Measurements from ENCODE around the gene SLC6A18. TPM values are rescaled to one million over a fixed set of nuclear protein-coding genes. Genes with fewer than 3 reads are reported as not detected.
A peak's percentile ranks its signal among the peaks of the same experiment; 100 is the strongest.
"Not testable (repeated sequence)": the region's sequence is repeated elsewhere in the genome, so short reads cannot be mapped to it uniquely, and the experiment has no call there.

The SLC6A18 gene
- polyA plus RNA-seq, 6 donors from 2014 or later, result not detected

- ATAC-seq (ENCODE audit: low read depth in 2 of 2) (no peak), DNase-seq (no peak)
- Mint-ChIP-seq H3K27me3 (no peaks in the 10 kb centered on the region), H3K9me3 (peaks cover 0 to 5% (median 0%) of the 10 kb centered on the region in 7 donors), H3K36me3 (no peaks in the 10 kb centered on the region), H3K4me1 (no peaks in the 10 kb centered on the region), H3K27ac (no peak overlapping the region), H3K4me3 (no peak overlapping the region)
Measured at GRCh38 chr5:1279443-1280151, 54.4 kb downstream of the SLC6A18 start.

DNA sequence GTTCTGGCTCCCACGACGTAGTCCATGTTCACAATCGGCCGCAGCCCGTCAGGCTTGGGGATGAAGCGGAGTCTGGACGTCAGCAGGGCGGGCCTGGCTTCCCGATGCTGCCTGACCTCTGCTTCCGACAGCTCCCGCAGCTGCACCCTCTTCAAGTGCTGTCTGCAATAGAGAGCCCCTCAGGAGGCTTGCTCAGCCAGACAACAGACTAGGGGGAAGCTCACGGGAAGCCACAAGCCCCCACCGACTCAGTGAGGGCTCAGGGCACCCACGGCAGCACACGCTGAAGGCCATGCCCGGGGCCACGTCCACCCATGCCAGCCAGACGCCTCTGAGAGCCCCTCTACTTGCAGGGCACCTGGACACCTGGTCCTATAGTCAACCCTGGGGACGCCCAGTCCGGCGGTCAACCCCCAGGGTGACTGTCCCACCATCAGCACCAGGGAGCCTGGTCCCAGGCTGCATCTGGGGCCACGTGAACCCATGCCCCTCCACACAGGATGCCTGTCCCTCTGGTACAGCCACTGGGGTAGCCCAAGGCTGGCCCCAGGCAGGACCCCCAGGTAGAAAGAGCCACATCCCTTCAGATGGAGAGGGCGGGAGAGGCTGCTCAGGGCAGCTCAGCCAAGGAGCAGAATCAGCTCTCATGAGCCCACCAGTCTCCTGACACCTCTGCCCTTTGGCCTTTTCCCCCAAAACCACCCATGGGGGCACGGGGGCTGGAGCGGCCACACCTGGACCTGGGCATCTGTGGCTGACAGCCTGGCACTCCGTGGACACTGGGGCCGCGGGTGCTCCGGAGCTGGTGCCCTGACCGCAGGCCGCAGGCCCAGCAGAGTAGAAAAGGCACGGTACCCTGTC, 55.2 kb downstream of the SLC6A18 start:
- ATAC-seq (ENCODE audit: low read depth in 2 of 2) (no peak), DNase-seq (no peak)
- H3K36me3 Mint-ChIP-seq, result no peaks in the 10 kb centered on the region
- H3K27me3 Mint-ChIP-seq, result no peaks in the 10 kb centered on the region
- H3K4me1 Mint-ChIP-seq, result no peaks in the 10 kb centered on the region
- H3K4me3 Mint-ChIP-seq, result peak overlapping the region in 1 of 8 donors; percentile 29
- H3K9me3 Mint-ChIP-seq, result peaks cover 0 to 5% (median 0%) of the 10 kb centered on the region in 7 donors
- H3K27ac Mint-ChIP-seq, result peak overlapping the region in 1 of 6 donors; percentile 63

DNA sequence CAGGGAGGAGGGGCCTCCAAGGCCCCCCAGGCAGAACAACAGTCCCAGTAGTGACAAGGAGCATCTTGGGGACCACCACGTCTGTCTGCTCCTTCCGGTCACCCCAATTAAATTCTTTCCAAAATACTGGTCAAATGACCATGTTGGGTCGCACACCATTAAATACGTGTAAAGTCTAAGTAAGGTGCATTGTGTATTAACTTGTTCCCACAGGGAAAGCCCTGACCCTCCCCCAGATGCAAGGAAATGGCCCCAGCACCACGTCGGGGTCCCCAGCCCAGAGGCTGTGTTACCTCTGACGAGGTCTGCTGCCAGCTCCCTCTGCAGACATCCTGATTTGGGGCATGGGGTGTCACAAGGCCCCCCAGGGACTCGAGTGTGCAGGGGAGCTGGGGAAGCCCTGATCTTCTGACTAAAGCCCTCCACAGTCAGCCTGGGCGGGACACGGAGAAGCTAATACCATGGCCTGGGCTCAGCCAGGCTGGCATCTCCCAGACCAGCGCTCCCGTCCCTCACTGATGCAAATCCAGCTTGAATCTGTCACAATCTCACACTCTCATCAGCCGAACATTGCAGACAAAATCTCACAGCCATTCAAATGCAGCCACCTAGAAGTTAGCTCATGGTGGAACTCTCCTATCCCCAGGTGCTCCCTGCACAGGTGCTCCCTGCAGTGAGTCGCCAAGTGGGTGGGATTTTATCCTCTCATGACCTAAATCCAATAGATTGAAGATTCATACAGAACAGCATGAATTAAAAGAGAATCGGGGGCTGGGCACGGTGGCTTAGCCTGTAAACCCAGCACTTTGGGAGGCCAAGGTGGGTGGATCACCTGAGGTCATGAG, 56.1 kb downstream of the SLC6A18 start:
- H3K4me3 Mint-ChIP-seq, result no peak overlapping the region
- H3K4me1 Mint-ChIP-seq, result no peaks in the 10 kb centered on the region
- no peaks in the 10 kb centered on the region for H3K27me3 Mint-ChIP-seq
- H3K9me3 Mint-ChIP-seq, result peaks cover 0 to 5% (median 0%) of the 10 kb centered on the region in 7 donors
- no peak for ATAC-seq (ENCODE audit: low read depth in 2 of 2)
- no peak for DNase-seq
- no peak overlapping the region for H3K27ac Mint-ChIP-seq
- H3K36me3 Mint-ChIP-seq, result no peaks in the 10 kb centered on the region

- no peak overlapping the region for H3K4me3 Mint-ChIP-seq
- DNase-seq, result no peak
- H3K9me3 Mint-ChIP-seq, result peaks cover 0 to 5% (median 0%) of the 10 kb centered on the region in 7 donors
- H3K36me3 Mint-ChIP-seq, result no peaks in the 10 kb centered on the region
- no peaks in the 10 kb centered on the region for H3K4me1 Mint-ChIP-seq
- ATAC-seq (ENCODE audit: low read depth in 2 of 2), result no peak
- H3K27me3 Mint-ChIP-seq, result no peaks in the 10 kb centered on the region
- H3K27ac Mint-ChIP-seq, result no peak overlapping the region
Measured at GRCh38 chr5:1282131-1282992, 57.2 kb downstream of the SLC6A18 start.

GRCh38 chr5:1282993-1283728, 58.0 kb downstream of the SLC6A18 start:
- not testable (repeated sequence) for DNase-seq; H3K27ac Mint-ChIP-seq; H3K9me3 Mint-ChIP-seq; ATAC-seq (ENCODE audit: low read depth in 2 of 2); H3K36me3 Mint-ChIP-seq; H3K4me1 Mint-ChIP-seq; H3K27me3 Mint-ChIP-seq; H3K4me3 Mint-ChIP-seq

DNA sequence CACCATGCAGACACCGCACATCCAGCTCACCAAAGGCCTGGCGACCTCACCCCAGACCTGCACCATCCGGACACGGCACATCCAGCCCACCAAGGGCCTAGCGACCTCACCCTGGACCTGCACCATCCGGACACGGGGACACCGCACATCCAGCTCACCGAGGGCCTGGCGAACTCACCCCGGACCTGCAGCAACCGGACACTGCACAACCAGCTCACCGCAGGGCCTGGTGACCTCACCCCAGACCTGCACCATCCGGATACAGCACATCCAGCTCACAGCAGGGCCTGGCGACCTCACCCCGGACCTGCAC, 58.5 kb downstream of the SLC6A18 start:
- H3K9me3 Mint-ChIP-seq; DNase-seq; H3K27ac Mint-ChIP-seq; ATAC-seq (ENCODE audit: low read depth in 2 of 2); H3K4me3 Mint-ChIP-seq; H3K36me3 Mint-ChIP-seq; H3K27me3 Mint-ChIP-seq; H3K4me1 Mint-ChIP-seq: not testable (repeated sequence)

DNA sequence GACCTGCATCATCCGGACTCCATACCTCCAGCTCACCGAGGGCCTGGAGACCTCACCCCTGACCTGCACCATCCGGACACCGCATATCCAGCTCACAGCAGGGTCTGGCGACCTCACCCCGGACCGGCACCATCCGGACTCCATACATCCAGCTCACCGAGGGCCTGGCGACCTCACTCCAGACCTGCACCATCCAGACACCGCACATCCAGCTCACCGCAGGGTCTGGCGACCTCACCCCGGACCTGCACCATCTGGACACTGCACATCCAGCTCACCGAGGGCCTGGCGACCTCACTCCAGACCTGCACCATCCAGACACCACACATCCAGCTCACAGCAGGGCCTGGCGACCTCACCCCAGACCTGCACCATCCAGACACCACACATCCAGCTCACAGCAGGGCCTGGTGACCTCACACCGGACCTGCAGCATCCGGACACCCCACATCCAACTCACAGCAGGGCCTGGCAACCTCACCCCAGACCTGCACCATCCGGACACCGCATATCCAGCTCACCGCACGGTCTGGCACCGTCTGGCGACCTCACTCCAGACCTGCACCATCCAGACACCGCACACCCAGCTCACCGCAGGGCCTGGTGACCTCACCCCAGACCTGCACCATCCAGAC, 59.3 kb downstream of the SLC6A18 start:
- ATAC-seq (ENCODE audit: low read depth in 2 of 2); H3K9me3 Mint-ChIP-seq; H3K27ac Mint-ChIP-seq; H3K36me3 Mint-ChIP-seq; H3K4me3 Mint-ChIP-seq; DNase-seq; H3K4me1 Mint-ChIP-seq: not testable (repeated sequence)
- peaks cover 5 to 12% (median 6%) of the 10 kb centered on the region in 3 donors for H3K27me3 Mint-ChIP-seq

- no peak for ATAC-seq (ENCODE audit: low read depth in 2 of 2)
- peaks cover 0 to 6% (median 4%) of the 10 kb centered on the region in 7 donors for H3K9me3 Mint-ChIP-seq
- H3K4me1 Mint-ChIP-seq, result no peaks in the 10 kb centered on the region
- no peak overlapping the region for H3K27ac Mint-ChIP-seq
- H3K36me3 Mint-ChIP-seq, result peaks cover 5 to 10% of the 10 kb centered on the region in 2 donors
- DNase-seq, result no peak
- no peak overlapping the region for H3K4me3 Mint-ChIP-seq
- H3K27me3 Mint-ChIP-seq, result peaks cover 5 to 12% (median 6%) of the 10 kb centered on the region in 3 donors
Measured at GRCh38 chr5:1285141-1285540, 60.0 kb downstream of the SLC6A18 start.

DNA sequence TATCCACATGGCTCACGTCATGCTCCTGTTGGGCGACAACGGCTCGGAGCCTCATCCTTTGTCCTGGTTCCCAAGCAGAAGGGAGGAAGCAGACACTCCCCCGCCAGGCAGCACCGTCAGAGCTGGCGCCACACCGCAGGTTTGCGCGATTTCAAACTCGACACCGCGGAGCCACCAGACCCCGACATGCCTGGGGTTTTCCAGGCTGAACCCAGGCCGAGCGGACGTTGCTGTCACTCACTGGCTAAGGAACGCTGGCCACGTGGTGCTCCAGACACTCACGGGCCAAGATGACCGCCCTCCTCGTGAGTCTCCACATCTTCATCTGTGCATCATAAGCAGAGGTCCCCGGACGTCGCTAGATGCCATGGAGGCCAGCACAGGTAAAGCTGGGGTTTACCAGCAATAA, 60.7 kb downstream of the SLC6A18 start:
- no peak overlapping the region for H3K27ac Mint-ChIP-seq
- H3K4me3 Mint-ChIP-seq, result no peak overlapping the region
- H3K4me1 Mint-ChIP-seq, result no peaks in the 10 kb centered on the region
- H3K36me3 Mint-ChIP-seq, result peaks cover 5 to 10% of the 10 kb centered on the region in 2 donors
- ATAC-seq (ENCODE audit: low read depth in 2 of 2) (no peak), DNase-seq (no peak)
- H3K27me3 Mint-ChIP-seq, result peaks cover 5 to 12% (median 6%) of the 10 kb centered on the region in 3 donors
- H3K9me3 Mint-ChIP-seq, result peaks cover 0 to 6% (median 4%) of the 10 kb centered on the region in 7 donors

- no peak for DNase-seq
- ATAC-seq (ENCODE audit: low read depth in 2 of 2), result no peak
- Mint-ChIP-seq H3K27me3 (peaks cover 5 to 29% (median 20%) of the 10 kb centered on the region in 3 donors), H3K36me3 (peaks cover 5 to 10% of the 10 kb centered on the region in 2 donors), H3K27ac (no peak overlapping the region), H3K9me3 (peaks cover 0 to 6% (median 4%) of the 10 kb centered on the region in 7 donors), H3K4me3 (peak overlapping the region in 2 of 8 donors; percentile 40 to 49), H3K4me1 (peaks cover 0 to 9% (median 2%) of the 10 kb centered on the region in 3 donors)
Measured at GRCh38 chr5:1288439-1289335, 63.5 kb downstream of the SLC6A18 start.

DNA sequence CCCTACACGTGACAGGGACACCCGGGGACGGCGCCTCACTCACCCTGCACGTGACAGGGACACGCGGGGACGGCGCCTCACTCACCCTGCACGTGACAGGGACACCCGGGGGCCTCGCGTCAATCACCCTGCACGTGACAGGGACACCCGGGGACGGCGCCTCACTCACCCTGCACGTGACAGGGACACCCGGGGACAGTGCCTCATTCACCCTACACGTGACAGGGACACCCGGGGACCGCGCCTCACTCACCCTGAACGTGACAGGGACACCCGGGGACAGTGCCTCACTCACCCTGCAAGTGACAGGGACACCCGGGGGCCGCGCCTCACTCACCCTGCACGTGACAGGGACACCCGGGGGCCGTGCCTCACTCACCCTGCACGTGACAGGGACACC, 64.4 kb downstream of the SLC6A18 start:
- not testable (repeated sequence) for H3K36me3 Mint-ChIP-seq; H3K27ac Mint-ChIP-seq; ATAC-seq (ENCODE audit: low read depth in 2 of 2); H3K4me1 Mint-ChIP-seq; H3K4me3 Mint-ChIP-seq; DNase-seq; H3K9me3 Mint-ChIP-seq
- H3K27me3 Mint-ChIP-seq, result peaks cover 5 to 30% (median 20%) of the 10 kb centered on the region in 3 donors
